SH-SY5Y (cell line): Measurements from ENCODE around the gene CCDC137.

ENCODE experiments used
- GATA2 ChIP-seq: IDR thresholded peaks from 2 replicates; pipeline ENCODE4 v1.6.1; 2011; ENCODE audit warnings: mild to moderate bottlenecking, low read depth, low read length
- GATA3 ChIP-seq: IDR thresholded peaks from 2 replicates; pipeline ENCODE4 v1.6.1; 2011; ENCODE audit warnings: low read depth, mild to moderate bottlenecking, low read length, moderate library complexity

GRCh38 chr17:81703747-81704654, 37.5 kb downstream of the CCDC137 start:
- no peak for TF ChIP-seq GATA3
- TF ChIP-seq GATA2, result no peak
